ENCODE measurements around the gene KCNN3.

KCNN3 gene

DNA sequence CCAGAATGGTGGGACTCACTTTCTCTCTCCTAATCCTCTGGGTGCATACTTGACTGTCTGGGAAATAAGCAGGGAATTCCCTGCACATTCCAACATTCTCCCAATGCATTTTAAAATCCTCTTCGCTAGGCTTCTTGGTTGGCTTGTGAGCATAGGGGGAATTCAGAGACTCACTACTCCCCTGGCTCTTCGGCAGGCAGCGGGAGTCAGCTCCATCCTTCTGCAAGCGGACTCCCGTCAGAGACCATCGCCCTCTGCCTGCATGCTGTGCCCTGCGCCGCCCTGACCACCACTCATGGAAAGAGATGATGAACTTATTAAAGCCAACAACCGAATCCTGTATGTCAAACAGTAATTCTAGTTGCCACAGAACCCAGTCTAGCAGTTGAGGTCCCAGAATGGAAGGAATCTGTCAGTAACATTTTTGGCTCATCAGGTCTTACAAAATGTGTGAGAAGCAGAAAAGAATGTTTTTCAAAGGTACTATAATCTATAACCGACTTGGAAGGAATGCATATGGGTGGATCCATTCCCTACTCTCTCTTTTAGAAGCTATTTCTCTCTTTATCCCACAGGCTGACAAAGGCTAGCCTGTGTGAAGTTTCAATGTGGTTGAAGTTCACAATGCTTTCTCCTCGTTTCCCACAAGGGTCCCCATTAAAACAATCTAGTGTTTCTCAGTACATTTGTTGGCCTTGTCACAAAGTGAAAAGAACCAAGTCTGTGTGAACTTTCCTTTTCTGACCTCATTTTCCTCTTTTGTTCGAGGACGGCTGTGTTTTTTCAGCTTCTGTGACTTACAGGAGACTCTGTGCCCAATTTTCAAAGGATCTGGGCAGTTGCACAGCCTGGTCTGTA, 143.0 kb downstream of the KCNN3 start:
- DNase-seq (ENCODE audit: low read depth), result no peak

- DNase-seq (ENCODE audit: low read depth), result peak; percentile 32
Observed at GRCh38 chr1:154726443-154726842, 143.6 kb downstream of the KCNN3 start.

DNA sequence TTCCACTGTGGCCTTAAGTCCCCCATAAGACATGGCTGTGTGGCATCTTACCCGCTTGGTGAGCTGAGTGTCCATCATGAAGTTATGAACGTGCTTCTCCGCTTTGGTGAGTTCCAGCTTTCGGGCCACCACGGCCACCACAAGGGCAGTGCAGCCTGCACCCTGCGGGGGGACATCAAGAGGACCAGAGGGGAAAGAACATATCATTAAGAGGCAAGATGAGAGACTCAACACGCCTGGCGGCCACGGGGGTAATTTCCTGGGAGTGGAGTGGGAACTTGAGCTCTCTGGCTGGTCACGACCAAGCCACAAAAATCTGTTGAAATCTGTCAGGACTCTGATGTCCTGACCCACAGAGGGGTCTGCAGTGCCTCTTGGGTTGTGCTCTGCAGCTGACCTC, 144.2 kb downstream of the KCNN3 start:
- DNase-seq (ENCODE audit: low read depth), result no peak

- no peak for DNase-seq (ENCODE audit: low read depth)
Observed at GRCh38 chr1:154720328-154721297, 149.5 kb downstream of the KCNN3 start.

DNA sequence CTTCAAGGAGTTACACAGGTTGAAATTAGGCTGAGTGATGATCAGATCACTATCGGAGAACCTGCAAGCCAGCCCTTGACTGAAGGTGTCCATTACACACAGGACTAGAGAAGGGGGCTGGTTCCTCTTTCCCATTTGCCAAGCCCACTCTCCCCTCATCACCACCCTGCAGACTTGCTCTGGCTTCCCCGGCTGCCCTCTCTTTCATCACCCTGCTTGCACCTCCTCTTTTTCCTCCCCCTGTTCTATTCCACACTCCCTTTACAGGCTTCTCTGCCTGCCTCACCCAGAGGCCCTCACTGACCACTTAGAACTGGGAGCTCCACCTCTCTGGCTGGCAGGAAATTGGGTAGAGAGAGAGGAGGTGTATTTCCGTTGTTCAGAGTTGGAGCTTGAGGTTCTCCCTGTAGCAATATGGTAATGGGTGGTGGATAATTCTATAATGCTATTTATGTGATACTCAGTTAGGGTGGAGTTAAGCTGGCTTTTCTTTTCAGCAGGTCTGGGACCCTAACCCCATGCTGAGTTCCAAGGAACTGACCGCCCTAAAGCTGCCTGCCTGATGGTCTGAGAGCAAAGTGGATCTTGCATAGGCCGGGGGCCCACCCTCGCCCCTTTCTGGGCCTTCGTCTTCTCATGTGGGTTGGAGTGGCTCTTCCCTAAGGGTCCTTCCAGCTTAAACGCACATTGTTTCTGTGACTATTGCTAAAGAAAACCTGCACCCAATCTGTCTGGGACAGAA, 150.3 kb downstream of the KCNN3 start:
- DNase-seq (ENCODE audit: low read depth), result no peak

DNA sequence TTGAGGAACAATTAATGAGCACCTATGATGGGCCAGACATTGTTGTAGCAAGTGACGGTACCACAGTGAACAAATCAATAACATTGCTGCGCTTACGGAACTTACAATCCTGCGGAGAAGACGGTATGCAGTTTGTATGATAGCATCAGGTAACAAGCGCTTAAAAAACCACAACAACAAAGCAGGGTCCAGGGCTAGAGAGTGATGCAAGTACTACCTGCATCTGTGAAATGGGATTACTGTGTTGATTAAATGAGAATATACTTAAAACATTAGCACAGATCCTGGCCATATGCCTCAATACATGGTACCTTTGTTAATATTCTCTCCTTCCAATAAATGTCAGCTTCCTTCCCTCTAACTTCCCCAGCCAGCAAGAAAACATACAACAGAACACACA, 151.5 kb downstream of the KCNN3 start:
- no peak for DNase-seq (ENCODE audit: low read depth)

DNA sequence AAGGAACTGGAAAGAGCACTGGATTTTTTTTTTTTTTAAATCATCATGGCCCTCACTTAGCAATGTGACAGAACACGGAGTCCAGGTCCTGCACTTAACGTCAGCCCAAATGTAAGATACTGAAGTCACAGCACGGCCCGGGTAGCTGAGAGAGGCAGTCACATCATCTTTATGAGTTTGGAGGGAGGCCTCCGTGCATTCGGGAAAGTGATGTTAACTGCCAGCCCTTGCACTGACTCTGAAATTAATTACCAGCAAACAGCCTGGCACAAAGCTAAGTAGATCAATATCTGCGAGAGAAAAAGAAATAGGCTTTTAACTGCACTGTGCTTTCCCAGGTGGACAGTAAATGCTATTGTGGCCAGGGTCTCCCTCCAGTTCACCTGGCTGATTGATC, 152.6 kb downstream of the KCNN3 start:
- no peak for DNase-seq (ENCODE audit: low read depth)

DNA sequence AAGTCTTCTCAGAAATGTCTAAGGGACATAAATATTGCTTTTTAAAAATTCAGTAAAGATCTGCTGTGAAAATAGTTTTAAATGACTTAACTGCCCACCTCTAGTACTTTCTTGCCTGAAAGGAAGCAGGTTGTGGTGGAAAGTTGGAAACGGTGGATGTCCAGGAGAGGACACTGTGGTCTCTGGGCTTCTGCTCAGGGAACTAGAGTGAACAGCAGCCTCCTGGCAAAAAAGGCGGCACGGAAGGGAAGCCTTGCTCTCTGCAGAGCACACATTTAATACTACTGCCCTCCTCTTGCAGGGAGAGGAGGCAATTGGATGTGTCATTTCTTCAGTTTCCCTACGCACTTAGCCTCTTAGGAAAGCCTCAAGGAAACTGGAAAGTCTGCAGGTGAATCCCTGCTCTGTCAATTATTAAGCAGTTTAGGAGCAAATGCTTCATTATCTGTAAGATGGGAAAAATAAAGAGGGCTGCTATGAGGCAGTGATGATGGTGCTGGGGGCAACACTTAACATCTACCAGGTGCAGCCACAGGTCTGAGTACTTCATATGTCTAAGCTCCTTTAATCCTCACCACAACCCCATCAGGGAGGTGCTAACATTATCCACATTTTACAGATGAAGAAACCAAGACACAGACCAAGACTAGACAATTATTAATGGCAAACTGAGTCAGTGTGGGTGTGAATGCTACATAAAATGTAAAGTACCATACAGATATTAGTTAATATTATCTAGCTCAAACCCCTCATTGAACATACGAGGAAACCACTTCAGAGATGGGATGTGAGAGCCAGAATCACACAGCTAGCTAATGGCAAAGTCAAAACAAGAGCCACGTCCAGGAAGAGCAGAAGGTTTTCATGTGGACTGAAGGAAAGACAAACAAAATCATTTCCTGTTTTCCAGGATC, 153.2 kb downstream of the KCNN3 start:
- DNase-seq (ENCODE audit: low read depth), result no peak

DNA sequence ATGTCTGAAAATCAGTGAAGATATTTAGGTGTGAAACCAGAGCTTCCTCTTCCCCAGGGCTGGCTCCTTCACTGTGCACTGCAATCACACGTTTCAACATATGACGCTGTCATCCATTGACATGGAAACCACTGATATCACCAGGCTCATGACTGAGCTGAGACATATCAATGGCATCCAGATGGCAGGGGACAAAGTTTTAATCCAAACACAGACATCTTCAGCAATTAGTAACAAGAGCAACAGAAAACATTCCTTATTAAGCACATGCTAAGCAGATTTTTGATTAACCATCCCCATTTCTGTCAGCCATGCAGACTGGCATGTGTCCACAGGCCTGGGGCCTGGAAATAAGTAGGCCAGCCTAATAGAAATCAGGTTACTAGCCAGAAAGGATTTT, 154.1 kb downstream of the KCNN3 start:
- no peak for DNase-seq (ENCODE audit: low read depth)

DNA sequence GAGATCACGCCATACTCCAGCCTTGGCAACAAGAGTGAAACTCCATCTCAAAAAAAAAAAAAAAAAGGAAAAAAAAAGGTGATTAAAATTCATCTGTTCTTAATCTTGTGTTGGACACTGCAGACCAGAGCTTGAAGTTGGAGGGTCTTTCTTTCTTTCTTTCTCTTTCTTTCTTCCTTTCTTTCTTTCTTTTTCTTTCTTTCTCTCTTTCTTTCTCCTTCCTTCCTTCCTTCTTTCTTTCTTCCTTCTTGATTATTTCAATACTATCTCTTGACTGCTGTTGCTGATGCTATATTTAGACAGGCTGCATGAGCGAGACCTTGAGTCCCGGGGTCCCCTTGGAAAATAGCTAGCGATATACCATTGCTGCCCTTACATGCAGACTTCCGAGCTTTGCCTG, 154.7 kb downstream of the KCNN3 start:
- DNase-seq (ENCODE audit: low read depth), result no peak

GRCh38 chr1:154714638-154715037, 155.4 kb downstream of the KCNN3 start:
- DNase-seq (ENCODE audit: low read depth), result no peak

- DNase-seq (ENCODE audit: low read depth), result no peak
Observed at GRCh38 chr1:154714052-154714623, 155.9 kb downstream of the KCNN3 start.

DNA sequence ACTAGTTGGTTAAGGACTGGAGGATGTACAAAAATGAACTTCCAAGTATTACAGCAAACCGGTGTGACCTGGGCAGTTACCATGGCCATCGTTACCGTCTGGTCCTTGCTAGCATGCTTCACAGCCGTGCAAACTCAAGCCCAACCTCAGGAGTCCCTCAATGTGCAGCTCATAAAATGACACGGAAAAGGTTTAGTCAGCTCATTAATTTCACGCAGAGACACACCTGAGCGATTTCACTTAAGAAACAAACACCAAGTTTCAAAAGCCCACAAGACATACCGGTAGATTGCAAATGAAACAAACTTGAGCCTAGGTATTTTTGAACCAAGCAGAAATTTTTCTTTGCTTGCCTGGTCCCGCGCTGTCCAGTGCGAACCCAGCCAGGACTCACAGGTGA, 157.1 kb downstream of the KCNN3 start:
- DNase-seq (ENCODE audit: low read depth), result no peak

DNA sequence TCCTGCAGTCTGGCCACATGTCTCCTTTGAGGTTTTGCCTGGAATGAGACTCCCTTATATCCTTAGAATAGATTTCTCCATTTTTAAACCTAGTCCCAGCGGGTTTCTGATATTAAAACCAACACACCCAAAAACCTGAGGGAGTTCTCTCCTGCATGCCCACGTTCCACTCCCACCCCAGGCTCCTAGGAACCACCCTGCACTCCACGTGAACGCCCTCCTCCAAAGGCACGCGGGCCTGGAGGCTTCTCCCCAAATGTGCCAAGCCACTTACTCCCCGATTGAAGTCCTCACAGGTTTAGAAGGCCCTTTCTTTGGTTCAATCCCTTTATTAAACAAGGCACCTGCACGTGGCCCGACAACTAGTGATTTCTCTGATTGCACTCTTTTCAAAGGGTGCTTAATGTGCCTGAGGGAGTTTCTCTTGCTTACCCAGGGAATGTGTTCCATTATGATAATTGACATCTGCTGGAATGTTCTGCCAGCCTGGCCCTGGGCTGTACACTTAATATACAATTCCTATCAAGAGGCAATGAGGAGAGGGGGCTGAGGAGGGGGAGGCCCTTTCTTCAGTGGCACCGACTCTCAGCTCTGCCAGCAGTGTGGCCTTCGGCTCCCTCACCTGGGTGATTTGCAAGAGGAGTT, 157.8 kb downstream of the KCNN3 start:
- DNase-seq (ENCODE audit: low read depth), result no peak

DNA sequence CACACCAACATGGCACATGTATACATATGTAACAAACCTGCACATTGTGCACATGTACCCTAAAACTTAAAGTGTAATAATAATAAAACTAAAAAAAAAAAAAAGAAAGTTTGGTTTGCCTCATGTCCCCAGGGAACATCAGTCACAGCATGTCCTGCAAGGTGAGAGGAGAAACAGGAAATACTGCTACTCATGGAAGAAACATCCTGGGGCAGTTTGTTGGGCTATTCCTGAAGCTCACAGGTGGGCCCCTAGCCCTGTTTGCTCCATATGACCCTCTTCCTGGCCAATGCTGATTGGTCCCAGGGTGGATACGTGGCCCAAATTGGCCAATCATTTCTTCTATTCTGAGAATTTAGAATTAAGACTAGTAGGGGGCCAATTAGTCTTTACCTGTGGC, 158.7 kb downstream of the KCNN3 start:
- DNase-seq (ENCODE audit: low read depth), result no peak

DNA sequence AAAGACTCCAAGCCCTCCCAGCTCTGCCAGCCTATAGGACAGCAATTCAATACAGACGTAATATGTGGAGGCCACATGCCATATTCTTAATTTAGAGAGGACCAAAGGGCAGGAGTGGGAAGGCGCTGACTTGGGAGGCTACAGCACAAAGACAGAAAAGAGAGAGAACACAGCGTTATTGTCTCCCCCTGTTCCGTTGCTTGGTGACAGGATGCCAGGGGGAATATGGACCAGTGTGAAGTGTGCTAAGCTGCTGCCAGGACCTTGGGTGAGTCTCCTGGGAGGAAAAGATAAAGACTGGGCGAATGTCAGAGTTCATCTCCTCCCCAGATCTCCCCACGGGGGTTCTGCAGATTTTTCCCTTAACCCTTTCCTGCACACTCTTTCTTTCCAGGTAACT, 160.0 kb downstream of the KCNN3 start:
- DNase-seq (ENCODE audit: low read depth), result no peak

GRCh38 chr1:154707901-154708463, 162.1 kb downstream of the KCNN3 start:
- DNase-seq (ENCODE audit: low read depth), result no peak

GRCh38 chr1:154706851-154707250, 163.2 kb downstream of the KCNN3 start:
- DNase-seq (ENCODE audit: low read depth), result no peak

DNA sequence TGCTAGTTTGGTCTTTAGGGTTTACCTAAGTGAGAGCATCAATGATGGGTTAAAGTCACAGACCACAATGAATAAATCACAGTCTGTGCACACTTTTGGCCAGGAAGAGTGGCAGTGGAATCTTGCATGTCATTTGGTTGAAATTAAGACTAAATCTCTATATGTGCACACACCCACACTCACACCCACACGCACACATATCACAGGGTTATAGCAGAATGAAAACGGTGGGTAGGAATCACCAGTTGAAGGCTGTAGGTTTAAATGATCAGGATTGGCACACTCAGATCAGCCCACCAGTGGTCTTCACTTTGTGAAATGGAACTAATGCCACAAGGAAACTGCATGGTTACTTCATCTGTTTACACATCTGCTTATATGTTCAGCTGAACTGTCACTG, 164.5 kb downstream of the KCNN3 start:
- DNase-seq (ENCODE audit: low read depth), result peak; percentile 24

GRCh38 chr1:154703170-154703569, 166.9 kb downstream of the KCNN3 start:
- no peak for DNase-seq (ENCODE audit: low read depth)

Data from stimulated activated CD4-positive, alpha-beta T cell treated with anti-CD3 and anti-CD28 coated beads, Interleukin-2, amount 100 ng/mL, for 4 hours (primary cell).